WTC11 (cell line): ENCODE measurements around the gene ZNF672.

Source experiments
- GABPB1 ChIP-seq: sonication (generic); formaldehyde crosslinking; IDR thresholded peaks from 2 replicates; pipeline ENCODE4 v1.8.1; 2023; ENCODE audit warnings: mild to moderate bottlenecking, missing genetic modification reagents
- MXD4 ChIP-seq: fragments of 250-450 bp; sonication (Bioruptor Pico); IDR thresholded peaks from 2 replicates; pipeline ENCODE4 v1.8.0; 2021; ENCODE audit warnings: mild to moderate bottlenecking, moderate library complexity, borderline replicate concordance
- NFE2L1 ChIP-seq: sonication (generic); formaldehyde crosslinking; IDR thresholded peaks from 2 replicates; pipeline ENCODE4 v1.8.1; 2023; ENCODE audit warnings: missing genetic modification reagents
- ZBTB21 ChIP-seq: sonication (generic); formaldehyde crosslinking; IDR thresholded peaks from 2 replicates; pipeline ENCODE4 v1.8.1; 2023; ENCODE audit warnings: mild to moderate bottlenecking, missing genetic modification reagents, borderline replicate concordance
- ZNF121 ChIP-seq: sonication (generic); formaldehyde crosslinking; IDR thresholded peaks from 2 replicates; pipeline ENCODE4 v1.8.0; 2023; ENCODE audit warnings: missing genetic modification reagents
- ZNF219 ChIP-seq: sonication (generic); formaldehyde crosslinking; IDR thresholded peaks from 2 replicates; pipeline ENCODE4 v1.8.0; 2023; ENCODE audit warnings: missing genetic modification reagents, mild to moderate bottlenecking, borderline replicate concordance
- TF ChIP-seq, protein P1 (sequence below): fragments of 200-600 bp; IDR thresholded peaks from 2 replicates; pipeline ENCODE4 v1.8.0; 2022; ENCODE audit warnings: antibody characterized with exemption
- TF ChIP-seq, protein P2 (sequence below): sonication (generic); formaldehyde crosslinking; conservative IDR thresholded peaks from 2 replicates; pipeline ENCODE4 v1.8.1; 2022; ENCODE audit warnings: mild to moderate bottlenecking, missing genetic modification reagents
- TF ChIP-seq, protein P3 (sequence below): sonication (generic); formaldehyde crosslinking; IDR thresholded peaks from 2 replicates; pipeline ENCODE4 v1.8.1; 2022; ENCODE audit warnings: low read depth, missing genetic modification reagents, borderline replicate concordance
- TF ChIP-seq, protein P4 (sequence below): sonication (generic); formaldehyde crosslinking; IDR thresholded peaks from 2 replicates; pipeline ENCODE4 v1.8.0; 2022; ENCODE audit warnings: mild to moderate bottlenecking, missing genetic modification reagents
- TF ChIP-seq, protein P5 (sequence below): sonication (generic); formaldehyde crosslinking; IDR thresholded peaks from 2 replicates; pipeline ENCODE4 v1.8.1; 2023; ENCODE audit warnings: mild to moderate bottlenecking, moderate library complexity, missing genetic modification reagents

DNA sequence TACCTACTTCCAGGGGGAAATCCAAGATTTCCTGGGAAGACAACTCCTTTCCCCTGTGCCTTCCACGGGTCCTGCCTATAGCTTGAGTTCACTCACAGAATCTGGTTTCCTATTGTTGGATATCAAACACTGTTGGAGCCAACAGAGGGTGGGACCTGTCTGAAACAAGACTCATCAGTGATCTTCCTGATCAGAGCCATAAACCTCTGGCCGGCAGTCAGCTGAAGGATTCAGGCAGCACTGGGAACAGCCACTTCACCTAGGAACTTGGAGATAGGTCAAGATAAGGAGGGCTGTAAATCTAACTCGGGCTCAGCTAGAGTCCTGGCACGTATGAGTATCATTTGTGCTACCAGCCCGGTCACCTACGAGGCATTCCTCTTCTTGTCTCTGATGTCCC lies 35.6 kb upstream of the ZNF672 start:
- TF ChIP-seq, protein P1, sequence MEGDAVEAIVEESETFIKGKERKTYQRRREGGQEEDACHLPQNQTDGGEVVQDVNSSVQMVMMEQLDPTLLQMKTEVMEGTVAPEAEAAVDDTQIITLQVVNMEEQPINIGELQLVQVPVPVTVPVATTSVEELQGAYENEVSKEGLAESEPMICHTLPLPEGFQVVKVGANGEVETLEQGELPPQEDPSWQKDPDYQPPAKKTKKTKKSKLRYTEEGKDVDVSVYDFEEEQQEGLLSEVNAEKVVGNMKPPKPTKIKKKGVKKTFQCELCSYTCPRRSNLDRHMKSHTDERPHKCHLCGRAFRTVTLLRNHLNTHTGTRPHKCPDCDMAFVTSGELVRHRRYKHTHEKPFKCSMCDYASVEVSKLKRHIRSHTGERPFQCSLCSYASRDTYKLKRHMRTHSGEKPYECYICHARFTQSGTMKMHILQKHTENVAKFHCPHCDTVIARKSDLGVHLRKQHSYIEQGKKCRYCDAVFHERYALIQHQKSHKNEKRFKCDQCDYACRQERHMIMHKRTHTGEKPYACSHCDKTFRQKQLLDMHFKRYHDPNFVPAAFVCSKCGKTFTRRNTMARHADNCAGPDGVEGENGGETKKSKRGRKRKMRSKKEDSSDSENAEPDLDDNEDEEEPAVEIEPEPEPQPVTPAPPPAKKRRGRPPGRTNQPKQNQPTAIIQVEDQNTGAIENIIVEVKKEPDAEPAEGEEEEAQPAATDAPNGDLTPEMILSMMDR: no peak
- TF ChIP-seq, protein P2, sequence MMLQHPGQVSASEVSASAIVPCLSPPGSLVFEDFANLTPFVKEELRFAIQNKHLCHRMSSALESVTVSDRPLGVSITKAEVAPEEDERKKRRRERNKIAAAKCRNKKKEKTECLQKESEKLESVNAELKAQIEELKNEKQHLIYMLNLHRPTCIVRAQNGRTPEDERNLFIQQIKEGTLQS (CRISPR knock-in tag): no peak
- TF ChIP-seq, protein P3, sequence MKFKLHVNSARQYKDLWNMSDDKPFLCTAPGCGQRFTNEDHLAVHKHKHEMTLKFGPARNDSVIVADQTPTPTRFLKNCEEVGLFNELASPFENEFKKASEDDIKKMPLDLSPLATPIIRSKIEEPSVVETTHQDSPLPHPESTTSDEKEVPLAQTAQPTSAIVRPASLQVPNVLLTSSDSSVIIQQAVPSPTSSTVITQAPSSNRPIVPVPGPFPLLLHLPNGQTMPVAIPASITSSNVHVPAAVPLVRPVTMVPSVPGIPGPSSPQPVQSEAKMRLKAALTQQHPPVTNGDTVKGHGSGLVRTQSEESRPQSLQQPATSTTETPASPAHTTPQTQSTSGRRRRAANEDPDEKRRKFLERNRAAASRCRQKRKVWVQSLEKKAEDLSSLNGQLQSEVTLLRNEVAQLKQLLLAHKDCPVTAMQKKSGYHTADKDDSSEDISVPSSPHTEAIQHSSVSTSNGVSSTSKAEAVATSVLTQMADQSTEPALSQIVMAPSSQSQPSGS (CRISPR knock-in tag): no peak
- TF ChIP-seq NFE2L1 (no peak), MXD4 (CRISPR knock-in tag) (no peak), GABPB1 (no peak), ZNF219 (CRISPR knock-in tag) (no peak), ZBTB21 (CRISPR knock-in tag) (no peak), ZNF121 (CRISPR knock-in tag) (no peak)
- TF ChIP-seq, protein P4, sequence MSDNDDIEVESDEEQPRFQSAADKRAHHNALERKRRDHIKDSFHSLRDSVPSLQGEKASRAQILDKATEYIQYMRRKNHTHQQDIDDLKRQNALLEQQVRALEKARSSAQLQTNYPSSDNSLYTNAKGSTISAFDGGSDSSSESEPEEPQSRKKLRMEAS (CRISPR knock-in tag): no peak
- TF ChIP-seq, protein P5, sequence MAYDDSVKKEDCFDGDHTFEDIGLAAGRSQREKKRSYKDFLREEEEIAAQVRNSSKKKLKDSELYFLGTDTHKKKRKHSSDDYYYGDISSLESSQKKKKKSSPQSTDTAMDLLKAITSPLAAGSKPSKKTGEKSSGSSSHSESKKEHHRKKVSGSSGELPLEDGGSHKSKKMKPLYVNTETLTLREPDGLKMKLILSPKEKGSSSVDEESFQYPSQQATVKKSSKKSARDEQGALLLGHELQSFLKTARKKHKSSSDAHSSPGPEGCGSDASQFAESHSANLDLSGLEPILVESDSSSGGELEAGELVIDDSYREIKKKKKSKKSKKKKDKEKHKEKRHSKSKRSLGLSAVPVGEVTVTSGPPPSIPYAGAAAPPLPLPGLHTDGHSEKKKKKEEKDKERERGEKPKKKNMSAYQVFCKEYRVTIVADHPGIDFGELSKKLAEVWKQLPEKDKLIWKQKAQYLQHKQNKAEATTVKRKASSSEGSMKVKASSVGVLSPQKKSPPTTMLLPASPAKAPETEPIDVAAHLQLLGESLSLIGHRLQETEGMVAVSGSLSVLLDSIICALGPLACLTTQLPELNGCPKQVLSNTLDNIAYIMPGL (CRISPR knock-in tag): no peak
